GM18858 (cell line): ENCODE measurements around the gene PUS1.

Source experiments
- ATAC-seq: cut with Tn5 transposase; IDR thresholded peaks from one replicate; pipeline ENCODE4 v1.9.1; 2021; ENCODE audit not compliant: unreplicated experiment

Gene PUS1

DNA sequence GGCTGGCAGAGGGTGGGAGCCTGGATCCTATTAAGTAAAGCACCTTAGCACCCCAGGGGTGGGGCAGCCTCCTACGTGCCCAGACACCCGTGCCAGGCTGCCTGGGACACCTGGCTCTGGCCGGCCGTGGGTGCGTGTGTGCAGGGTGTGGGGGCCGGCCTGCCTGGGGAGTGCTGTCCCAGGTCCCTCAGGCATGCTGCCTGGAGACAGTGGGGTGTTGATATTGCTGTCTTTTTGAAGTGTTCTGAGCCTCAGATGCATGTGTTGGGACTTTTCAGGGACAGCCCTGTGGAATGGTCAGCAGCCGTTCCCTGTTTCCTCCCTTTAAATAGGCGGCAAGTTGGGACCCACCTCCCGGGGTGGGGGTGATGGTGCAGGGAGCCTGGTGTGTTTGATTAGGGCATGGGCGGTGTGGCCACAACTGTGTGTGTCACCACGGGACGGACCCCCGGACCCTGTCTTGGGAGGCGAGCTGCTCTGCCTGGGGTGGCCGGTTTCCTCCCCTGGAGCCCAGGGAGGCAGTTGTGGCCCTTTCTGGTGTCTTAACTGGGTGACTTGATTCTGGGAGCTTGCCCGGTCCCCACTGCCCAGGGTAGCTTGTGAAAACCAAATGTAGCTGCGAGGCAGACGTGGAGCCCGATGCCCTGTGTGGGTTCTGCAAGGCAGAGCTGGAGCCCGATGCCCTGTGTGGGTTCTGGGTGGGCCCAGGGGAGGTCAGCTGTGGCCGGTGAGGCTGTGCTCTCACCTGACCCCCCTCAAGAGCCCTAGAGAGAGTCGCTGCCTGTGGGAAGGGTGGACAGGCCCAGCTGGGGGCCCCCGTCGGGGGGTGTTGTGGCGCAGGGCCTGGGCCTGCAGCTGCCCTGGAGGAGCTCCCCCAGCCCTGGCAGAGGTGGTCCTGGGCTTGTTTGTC is 26.5 kb upstream of the PUS1 start:
- ATAC-seq: no peak

GRCh38 chr12:131903270-131904255 is 25.5 kb upstream of the PUS1 start:
- no peak for ATAC-seq

GRCh38 chr12:131904346-131904745 is 24.7 kb upstream of the PUS1 start:
- no peak for ATAC-seq

DNA sequence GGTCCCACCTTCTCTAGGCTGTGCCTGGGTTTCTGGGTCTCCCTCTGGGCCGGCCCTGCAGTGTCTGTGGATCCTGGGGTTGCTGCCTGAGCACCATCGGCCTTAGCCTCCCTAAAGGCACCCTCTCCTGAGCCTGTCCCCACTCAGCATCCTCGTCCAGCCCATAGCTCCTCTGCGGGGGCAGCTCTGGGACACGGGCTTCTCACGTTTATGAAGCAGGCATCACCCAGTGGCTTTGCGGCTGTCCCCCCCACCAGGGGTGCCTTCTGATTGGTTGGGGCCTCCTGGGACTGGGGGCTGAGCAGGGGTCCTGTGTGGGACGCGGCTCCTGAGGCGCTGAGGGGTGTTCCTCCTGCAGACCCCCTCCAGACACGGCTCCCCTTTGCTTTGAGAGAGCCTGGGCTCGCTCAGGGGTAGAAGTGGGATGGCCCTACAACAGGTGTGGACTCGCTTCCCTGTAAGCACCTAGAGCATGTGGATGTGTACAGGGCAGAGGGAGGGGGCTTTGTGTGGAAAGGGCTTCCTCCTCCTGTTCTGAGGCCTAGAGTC is 23.9 kb upstream of the PUS1 start:
- no peak for ATAC-seq

DNA sequence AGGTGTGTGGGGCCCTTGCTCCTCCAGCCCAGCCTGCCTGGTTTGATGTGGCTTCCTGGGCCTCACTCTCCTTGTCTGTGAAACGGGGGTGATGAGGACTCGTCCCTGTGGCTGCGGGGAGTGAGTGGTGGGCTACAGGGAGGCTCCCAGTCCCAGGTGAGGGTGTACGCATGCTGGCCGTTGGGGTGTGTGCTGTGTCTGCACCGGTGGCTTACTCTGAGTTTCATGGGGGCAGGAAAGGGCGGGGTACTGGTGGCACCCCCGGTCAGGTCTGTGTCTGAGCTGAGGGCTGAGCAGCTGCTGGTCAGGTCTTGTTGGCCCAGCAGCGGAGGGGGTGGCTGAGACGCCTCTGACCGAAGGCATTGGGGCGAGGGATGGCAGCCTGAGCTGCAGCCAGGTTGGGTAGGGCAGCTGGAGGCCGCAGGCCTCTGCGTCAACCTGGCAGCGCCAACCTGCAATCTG is 23.4 kb upstream of the PUS1 start:
- no peak for ATAC-seq

GRCh38 chr12:131907379-131908091 is 21.5 kb upstream of the PUS1 start:
- no peak for ATAC-seq

DNA sequence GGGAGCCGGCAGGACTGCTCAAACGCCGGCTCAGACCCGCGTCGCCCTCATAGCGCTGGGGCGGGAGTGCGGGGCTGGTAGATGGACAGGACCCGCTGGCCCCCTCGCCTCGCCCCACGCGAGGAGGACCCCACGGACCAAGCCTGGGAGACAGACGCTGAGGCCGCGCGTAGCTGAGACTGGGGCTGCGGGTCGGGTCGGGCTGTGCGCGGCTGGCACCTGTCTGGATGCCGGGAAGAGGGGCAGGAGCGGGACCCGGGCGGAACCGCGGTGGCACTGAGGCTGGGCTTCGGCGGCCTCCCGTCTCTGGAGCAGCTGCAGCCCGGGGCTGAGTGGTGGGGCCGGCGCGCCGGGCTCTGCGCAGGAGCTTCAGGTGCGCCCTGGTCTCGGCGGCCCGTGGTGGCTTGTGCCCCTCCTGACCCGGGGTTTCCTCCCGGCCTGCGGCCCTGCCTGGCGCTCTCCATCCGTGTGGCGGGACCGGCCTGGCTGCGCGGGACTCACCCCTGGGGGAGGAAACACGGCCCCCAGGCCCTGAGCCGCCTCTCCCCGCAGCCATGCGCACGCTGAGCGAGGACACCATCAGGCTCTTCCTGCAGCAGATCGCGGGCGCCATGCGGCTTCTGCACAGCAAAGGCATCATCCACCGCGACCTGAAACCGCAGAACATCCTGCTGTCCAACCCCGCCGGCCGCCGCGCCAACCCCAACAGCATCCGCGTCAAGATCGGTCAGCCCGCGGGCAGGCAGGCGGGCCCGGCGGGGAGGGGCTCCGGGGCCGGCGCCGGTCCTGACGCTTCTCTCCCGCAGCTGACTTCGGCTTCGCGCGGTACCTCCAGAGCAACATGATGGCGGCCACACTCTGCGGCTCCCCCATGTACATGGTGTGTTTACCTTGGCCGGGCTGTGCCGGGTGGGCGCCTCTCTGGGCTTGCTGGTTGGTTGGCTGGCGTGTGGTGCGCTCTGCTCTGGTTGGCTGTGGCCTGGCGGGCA is 20.7 kb upstream of the PUS1 start:
- no peak for ATAC-seq

DNA sequence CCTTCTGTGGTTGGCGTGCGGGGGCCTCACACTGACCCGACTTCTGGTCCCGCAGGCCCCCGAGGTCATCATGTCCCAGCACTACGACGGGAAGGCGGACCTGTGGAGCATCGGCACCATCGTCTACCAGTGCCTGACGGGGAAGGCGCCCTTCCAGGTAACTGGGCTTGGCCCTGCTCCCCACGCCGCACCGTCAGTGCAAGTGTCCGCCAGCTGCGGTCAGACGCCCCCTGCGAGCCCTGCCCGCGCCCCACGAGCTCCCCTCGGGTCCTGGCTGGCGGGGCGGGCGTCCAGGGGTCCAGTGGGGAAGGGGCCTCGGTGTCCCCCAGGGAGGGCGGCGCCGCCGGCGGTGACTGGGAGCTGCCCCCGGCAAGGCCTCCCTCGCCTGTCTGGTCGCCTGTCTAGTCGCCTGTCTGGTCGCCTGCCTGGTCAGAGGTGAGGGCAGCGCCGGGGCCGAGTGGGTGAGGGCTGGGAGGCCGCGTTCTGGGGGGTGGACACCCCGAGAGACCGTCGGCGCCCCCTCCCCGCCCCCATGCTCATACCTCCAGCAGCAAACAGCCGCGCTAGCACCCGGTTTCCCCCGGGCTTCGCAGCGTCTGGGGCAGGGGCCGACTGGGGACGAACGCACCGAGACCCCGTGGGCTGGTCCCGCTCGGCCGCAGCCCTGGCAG is 19.9 kb upstream of the PUS1 start:
- ATAC-seq: no peak

- ATAC-seq: no peak
These were observed 19.3 kb upstream of the PUS1 start for GRCh38 chr12:131909752-131910219.

DNA sequence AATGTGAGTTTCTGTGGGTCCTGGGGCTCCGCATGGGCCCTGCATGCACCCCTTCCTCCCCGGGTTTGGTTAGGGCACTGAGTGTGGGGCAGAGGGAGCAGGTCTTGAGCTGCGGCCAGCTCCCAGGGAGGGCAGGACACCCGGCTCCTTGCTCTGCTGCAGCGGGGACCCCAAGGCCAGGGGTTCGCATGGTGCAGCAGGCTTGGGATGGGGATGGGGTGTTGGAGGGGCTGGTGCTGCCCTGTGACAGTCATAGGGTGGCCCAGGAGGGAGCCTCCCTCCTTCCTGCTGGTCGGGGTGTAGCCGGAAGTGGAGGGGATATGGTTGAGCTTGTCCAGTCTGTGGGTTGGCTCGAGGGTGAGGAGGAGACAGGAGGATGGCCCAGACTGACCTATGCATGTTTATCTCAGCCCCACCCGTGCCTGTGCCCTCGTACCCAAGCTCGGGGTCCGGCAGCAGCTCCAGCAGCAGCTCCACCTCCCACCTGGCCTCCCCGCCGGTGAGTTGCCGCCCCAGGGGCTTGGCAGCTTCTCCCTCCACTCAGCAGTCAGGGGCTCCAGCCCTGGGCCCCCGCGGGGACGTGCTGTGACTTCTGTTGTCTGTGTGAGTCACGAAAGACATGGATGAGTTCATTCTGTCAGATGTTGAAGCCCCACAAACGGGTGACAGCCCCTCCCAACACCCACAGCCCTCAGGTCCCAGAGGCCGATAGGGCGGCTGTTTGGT is 18.6 kb upstream of the PUS1 start:
- ATAC-seq: no peak

DNA sequence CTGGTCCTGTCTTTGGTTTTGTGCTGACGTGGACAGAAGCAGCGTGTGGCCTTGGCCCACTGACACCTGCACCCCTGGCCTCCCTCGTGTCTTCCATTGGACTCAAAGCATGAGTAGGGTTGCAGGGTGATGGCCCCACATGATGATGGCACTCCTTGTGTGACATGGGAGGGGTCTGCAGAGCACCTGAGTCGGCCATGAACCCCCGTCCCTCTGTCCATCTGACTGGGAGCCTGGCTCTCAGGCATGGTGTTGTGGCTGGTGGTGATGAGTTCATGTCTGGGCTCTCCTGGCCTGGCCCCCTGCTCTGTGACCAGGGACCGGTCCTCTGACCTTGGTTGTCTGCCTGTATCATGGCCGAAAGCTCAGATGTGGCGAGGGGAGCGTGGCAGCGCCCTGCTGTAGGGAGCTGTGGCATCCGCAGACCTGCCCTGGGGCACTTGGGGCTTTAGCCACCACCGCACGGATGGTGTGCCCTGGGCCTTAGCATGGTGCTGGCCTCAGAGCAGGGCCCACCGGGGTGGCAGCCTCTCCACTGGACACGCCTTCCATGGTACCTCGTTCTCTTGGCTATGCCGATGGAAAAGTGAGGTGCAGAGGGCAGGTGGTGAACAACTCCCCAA is 17.9 kb upstream of the PUS1 start:
- ATAC-seq: no peak

- ATAC-seq: no peak
These were observed 17.1 kb upstream of the PUS1 start for GRCh38 chr12:131911851-131912477.

GRCh38 chr12:131912518-131913274 is 16.4 kb upstream of the PUS1 start:
- no peak for ATAC-seq

DNA sequence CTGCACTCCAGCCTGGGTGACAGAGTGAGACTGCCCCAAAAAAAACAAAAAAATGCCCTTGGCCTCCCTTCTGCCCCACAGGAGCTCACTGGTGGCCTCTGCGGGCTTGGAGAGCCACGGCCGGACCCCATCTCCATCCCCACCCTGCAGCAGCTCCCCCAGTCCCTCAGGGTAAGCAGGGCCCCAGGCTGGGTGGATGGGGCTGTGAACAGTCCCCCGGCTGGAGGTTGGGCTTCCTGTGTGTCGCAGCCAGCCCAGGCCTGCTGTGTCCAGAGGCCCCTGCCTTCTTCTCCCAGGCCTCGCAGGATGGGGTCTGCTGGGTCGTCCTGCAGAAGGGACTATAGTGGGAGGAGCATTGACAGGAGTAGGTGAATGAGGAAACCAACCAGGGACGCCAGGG is 15.4 kb upstream of the PUS1 start:
- no peak for ATAC-seq

DNA sequence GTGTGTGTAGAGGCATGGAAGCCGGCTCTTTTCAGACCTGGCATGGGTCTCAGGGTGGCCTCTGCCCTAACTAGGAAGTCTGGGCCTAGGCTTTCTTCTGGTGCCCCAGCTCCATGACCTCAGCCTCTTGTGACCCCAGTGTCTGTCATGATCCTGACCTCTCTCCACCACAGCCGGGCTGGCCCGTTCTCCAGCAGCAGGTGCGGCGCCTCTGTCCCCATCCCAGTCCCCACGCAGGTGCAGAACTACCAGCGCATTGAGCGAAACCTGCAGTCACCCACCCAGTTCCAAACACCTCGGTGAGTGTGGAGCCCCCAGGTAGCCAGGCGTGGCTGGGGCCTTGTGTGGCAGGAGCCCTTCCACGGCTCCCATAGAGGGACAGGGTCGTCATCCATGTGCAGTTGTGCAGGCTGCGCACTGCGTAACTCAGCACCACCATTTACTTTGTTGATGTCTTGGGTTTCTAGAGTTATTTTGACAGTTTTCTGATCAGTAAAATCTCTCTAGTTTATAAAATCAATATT is 14.8 kb upstream of the PUS1 start:
- ATAC-seq: no peak

- no peak for ATAC-seq
These were observed 13.9 kb upstream of the PUS1 start for GRCh38 chr12:131915000-131915689.
